Measurements from ENCODE around the gene LAMTOR2. TPM values are rescaled to one million over a fixed set of nuclear protein-coding genes. Genes with fewer than 3 reads are reported as not detected.

Gene LAMTOR2
- total and polyA plus RNA-seq, 4 donors: 71.2 to 143 (median 103) TPM

- Histone ChIP-seq H3K36me3 (ENCODE audit: control insufficient read depth in 4 of 4, insufficient read depth in 4 of 4, low read length in 4 of 4) (peaks cover 0 to 13% (median 0%) of the 10 kb centered on the region in 4 donors), H3K9ac (ENCODE audit: insufficient read depth in 1 of 2, low read length in 2 of 2) (peak overlapping the region; percentile 68 to 80), H3K27ac (ENCODE audit: low read depth in 1 of 2, low read length in 1 of 2) (no peak overlapping the region), H3K27me3 (ENCODE audit: control insufficient read depth in 3 of 3, insufficient read depth in 3 of 3, low read length in 2 of 3) (no peaks in the 10 kb centered on the region), H3K9me3 (ENCODE audit: control insufficient read depth in 4 of 4, insufficient read depth in 3 of 4, low read length in 3 of 4) (no peaks in the 10 kb centered on the region), H3K4me3 (no peak overlapping the region), H3K4me1 (ENCODE audit: control insufficient read depth in 5 of 5, insufficient read depth in 5 of 5, low read length in 5 of 5) (peaks cover 0 to 55% (median 19%) of the 10 kb centered on the region in 5 donors)
- peak; percentile 51 to 74 (median 73) for DNase-seq
- no peak for TF ChIP-seq CTCF (IDR thresholded peaks at IDR 0.05; ENCODE audit: control extremely low read depth, extremely low read depth)
- WGBS, 2 donors: 5 to 6% methylated on average over 35 to 60 of the region's 61 CpGs
- no peak for ATAC-seq (ENCODE audit: insufficient read depth, low FRiP score)
Observed at GRCh38 chr1:156081180-156081916, 26.8 kb downstream of the LAMTOR2 start.

- Histone ChIP-seq H3K27ac (ENCODE audit: low read depth in 1 of 2, low read length in 1 of 2) (no peak overlapping the region), H3K36me3 (ENCODE audit: control insufficient read depth in 4 of 4, insufficient read depth in 4 of 4, low read length in 4 of 4) (peaks cover 0 to 10% (median 0%) of the 10 kb centered on the region in 4 donors), H3K9me3 (ENCODE audit: control insufficient read depth in 4 of 4, insufficient read depth in 3 of 4, low read length in 3 of 4) (no peaks in the 10 kb centered on the region), H3K27me3 (ENCODE audit: control insufficient read depth in 3 of 3, insufficient read depth in 3 of 3, low read length in 2 of 3) (no peaks in the 10 kb centered on the region), H3K4me1 (ENCODE audit: control insufficient read depth in 5 of 5, insufficient read depth in 5 of 5, low read length in 5 of 5) (peaks cover 0 to 51% (median 19%) of the 10 kb centered on the region in 5 donors), H3K4me3 (no peak overlapping the region), H3K9ac (ENCODE audit: insufficient read depth in 1 of 2, low read length in 2 of 2) (peak overlapping the region in 1 of 2 donors; percentile 67)
- DNase-seq (peak in 1 of 3 donors; percentile 85), ATAC-seq (ENCODE audit: insufficient read depth, low FRiP score) (no peak)
- TF ChIP-seq CTCF (IDR thresholded peaks at IDR 0.05; ENCODE audit: control extremely low read depth, extremely low read depth): no peak
- 0 to 1% methylated on average over 3 to 10 of the region's 10 CpGs for WGBS, 2 donors
Observed at GRCh38 chr1:156081917-156082308, 27.3 kb downstream of the LAMTOR2 start.

GRCh38 chr1:156082309-156083091 lies 27.9 kb downstream of the LAMTOR2 start, which contains the start of gene MEX3A:
MEX3A (minus strand) TSS chr1:156082465; CDS start chr1:156081998, 467 bp downstream.
- Histone ChIP-seq H3K4me3 (peak within 1 kb of the TSS; percentile 48), H3K4me1 (ENCODE audit: control insufficient read depth in 5 of 5, insufficient read depth in 5 of 5, low read length in 5 of 5) (peaks cover 0 to 45% (median 19%) of the 10 kb centered on the region in 5 donors), H3K27ac (ENCODE audit: low read depth in 1 of 2, low read length in 1 of 2) (no peak within 1 kb of the TSS), H3K36me3 (ENCODE audit: control insufficient read depth in 4 of 4, insufficient read depth in 4 of 4, low read length in 4 of 4) (peaks cover 0 to 4% (median 0%) of the 10 kb centered on the region in 4 donors), H3K9ac (ENCODE audit: insufficient read depth in 1 of 2, low read length in 2 of 2) (peak within 1 kb of the TSS; percentile 73 to 80), H3K9me3 (ENCODE audit: control insufficient read depth in 4 of 4, insufficient read depth in 3 of 4, low read length in 3 of 4) (no peaks in the 10 kb centered on the region), H3K27me3 (ENCODE audit: control insufficient read depth in 3 of 3, insufficient read depth in 3 of 3, low read length in 2 of 3) (no peaks in the 10 kb centered on the region)
- DNase-seq: peak; percentile 96 to 97 (median 96)
- no peak for TF ChIP-seq CTCF (IDR thresholded peaks at IDR 0.05; ENCODE audit: control extremely low read depth, extremely low read depth)
- peak; percentile 86 for ATAC-seq (ENCODE audit: insufficient read depth, low FRiP score)
- WGBS, 2 donors: 0 to 1% methylated on average over 49 to 62 of the region's 62 CpGs

Measured in lung (tissue), 12 donors.